HepG2 (cell line): ENCODE measurements around the gene MALRD1.

Experiments used
- RAD21 ChIP-seq: fragments of 450-650 bp; formaldehyde crosslinking; IDR thresholded peaks from 2 replicates; pipeline ENCODE4 v1.5.0; 2020; ENCODE audit warnings: mild to moderate bottlenecking
- TF ChIP-seq, protein P1 (sequence below): sonication (generic); formaldehyde crosslinking; IDR thresholded peaks from 2 replicates; pipeline ENCODE4 v1.5.0; 2020; ENCODE audit warnings: mild to moderate bottlenecking, missing genetic modification reagents, moderate library complexity

DNA sequence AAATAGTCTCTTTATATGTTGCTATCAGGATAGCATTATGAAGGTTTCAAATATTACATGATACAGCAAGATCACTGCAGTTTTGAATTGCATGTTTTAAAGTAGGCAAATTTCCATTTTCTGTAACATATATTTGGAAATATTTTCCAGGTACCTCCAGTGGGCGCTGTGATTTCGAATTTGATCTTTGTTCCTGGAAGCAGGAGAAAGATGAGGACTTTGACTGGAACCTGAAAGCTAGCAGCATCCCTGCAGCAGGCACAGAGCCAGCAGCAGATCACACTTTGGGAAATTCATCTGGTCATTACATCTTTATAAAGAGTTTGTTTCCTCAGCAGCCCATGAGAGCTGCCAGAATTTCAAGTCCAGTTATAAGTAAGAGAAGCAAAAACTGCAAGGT, 299.0 kb downstream of the MALRD1 start:
- TF ChIP-seq, protein P1, sequence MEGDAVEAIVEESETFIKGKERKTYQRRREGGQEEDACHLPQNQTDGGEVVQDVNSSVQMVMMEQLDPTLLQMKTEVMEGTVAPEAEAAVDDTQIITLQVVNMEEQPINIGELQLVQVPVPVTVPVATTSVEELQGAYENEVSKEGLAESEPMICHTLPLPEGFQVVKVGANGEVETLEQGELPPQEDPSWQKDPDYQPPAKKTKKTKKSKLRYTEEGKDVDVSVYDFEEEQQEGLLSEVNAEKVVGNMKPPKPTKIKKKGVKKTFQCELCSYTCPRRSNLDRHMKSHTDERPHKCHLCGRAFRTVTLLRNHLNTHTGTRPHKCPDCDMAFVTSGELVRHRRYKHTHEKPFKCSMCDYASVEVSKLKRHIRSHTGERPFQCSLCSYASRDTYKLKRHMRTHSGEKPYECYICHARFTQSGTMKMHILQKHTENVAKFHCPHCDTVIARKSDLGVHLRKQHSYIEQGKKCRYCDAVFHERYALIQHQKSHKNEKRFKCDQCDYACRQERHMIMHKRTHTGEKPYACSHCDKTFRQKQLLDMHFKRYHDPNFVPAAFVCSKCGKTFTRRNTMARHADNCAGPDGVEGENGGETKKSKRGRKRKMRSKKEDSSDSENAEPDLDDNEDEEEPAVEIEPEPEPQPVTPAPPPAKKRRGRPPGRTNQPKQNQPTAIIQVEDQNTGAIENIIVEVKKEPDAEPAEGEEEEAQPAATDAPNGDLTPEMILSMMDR (CRISPR knock-in tag): peak; percentile 45
- no peak for TF ChIP-seq RAD21 (CRISPR knock-in tag)
